MM.1S (cell line): ENCODE results near the gene NLK.

ENCODE experiments used
- DNase-seq: peaks from one replicate; pipeline ENCODE4 v3.0.0-alpha.2; 2015
- H2AFZ ChIP-seq: fragments of 300-600 bp; sonication (generic); 2 replicates; pipeline ENCODE4 v1.6.0; 2016; ENCODE audit warnings: antibody characterized with exemption, low read length
- H3F3A ChIP-seq: fragments of 300-600 bp; sonication (generic); 2 replicates; pipeline ENCODE4 v1.6.1; 2016; ENCODE audit warnings: mild to moderate bottlenecking, antibody characterized with exemption, low read length, moderate library complexity, mixed read lengths; ENCODE audit not compliant: insufficient read depth
- H3K27ac ChIP-seq: fragments of 300-600 bp; sonication (generic); 2 replicates; pipeline ENCODE4 v1.5.1; 2016; ENCODE audit warnings: mild to moderate bottlenecking, low read length
- H3K27me3 ChIP-seq: fragments of 300-600 bp; sonication (generic); replicated peaks from 2 replicates; pipeline ENCODE4 v1.6.0; 2016; ENCODE audit warnings: low read length; ENCODE audit not compliant: insufficient read depth
- H3K36me3 ChIP-seq: fragments of 300-600 bp; sonication (generic); replicated peaks from 2 replicates; pipeline ENCODE4 v1.6.1; 2016; ENCODE audit warnings: mild to moderate bottlenecking, low read length, mixed read lengths; ENCODE audit not compliant: insufficient read depth
- H3K4me1 ChIP-seq: fragments of 300-600 bp; sonication (generic); 2 replicates; pipeline ENCODE4 v1.6.1; 2016; ENCODE audit warnings: low read length, mixed read lengths
- H3K4me2 ChIP-seq: fragments of 300-600 bp; sonication (generic); 2 replicates; pipeline ENCODE4 v1.6.0; 2016; ENCODE audit warnings: low read depth, low read length
- H3K4me3 ChIP-seq: fragments of 300-600 bp; sonication (generic); 2 replicates; pipeline ENCODE4 v1.5.1; 2016; ENCODE audit warnings: low read length, mixed read lengths
- H3K79me2 ChIP-seq: fragments of 300-600 bp; sonication (generic); 2 replicates; pipeline ENCODE4 v1.6.1; 2016; ENCODE audit warnings: mixed run types, low read length, mixed read lengths
- H3K9ac ChIP-seq: fragments of 300-600 bp; sonication (generic); 2 replicates; pipeline ENCODE4 v1.6.1; 2016; ENCODE audit warnings: low read length, mixed read lengths
- H3K9me2 ChIP-seq: fragments of 300-600 bp; sonication (generic); replicated peaks from 2 replicates; pipeline ENCODE4 v1.6.1; 2016; ENCODE audit warnings: mild to moderate bottlenecking, low read length, mixed read lengths; ENCODE audit not compliant: insufficient read depth
- H3K9me3 ChIP-seq: fragments of 300-600 bp; sonication (generic); replicated peaks from 2 replicates; pipeline ENCODE4 v1.6.1; 2016; ENCODE audit warnings: mild to moderate bottlenecking, low read length, mixed read lengths; ENCODE audit not compliant: insufficient read depth
- H4K20me1 ChIP-seq: fragments of 300-600 bp; sonication (generic); 2 replicates; pipeline ENCODE4 v1.6.1; 2016; ENCODE audit warnings: mild to moderate bottlenecking, low read length, moderate library complexity, mixed read lengths; ENCODE audit not compliant: insufficient read depth
- EZH2 ChIP-seq: fragments of 300-600 bp; sonication (generic); optimal IDR thresholded peaks from 2 replicates; pipeline ENCODE3; 2017; ENCODE audit warnings: low read depth, mild to moderate bottlenecking, antibody characterized with exemption, low read length, mixed read lengths
- EZH2phosphoT487 ChIP-seq: fragments of 300-600 bp; sonication (generic); IDR thresholded peaks from 2 replicates; pipeline ENCODE4 v1.6.1; 2018; ENCODE audit warnings: antibody characterized with exemption, low read length
- TF ChIP-seq, protein P1 (sequence below): fragments of 300-600 bp; sonication (generic); IDR thresholded peaks from 2 replicates; pipeline ENCODE4 v1.5.1; 2016; ENCODE audit warnings: antibody characterized with exemption, low read length, mixed read lengths

Gene NLK

DNA sequence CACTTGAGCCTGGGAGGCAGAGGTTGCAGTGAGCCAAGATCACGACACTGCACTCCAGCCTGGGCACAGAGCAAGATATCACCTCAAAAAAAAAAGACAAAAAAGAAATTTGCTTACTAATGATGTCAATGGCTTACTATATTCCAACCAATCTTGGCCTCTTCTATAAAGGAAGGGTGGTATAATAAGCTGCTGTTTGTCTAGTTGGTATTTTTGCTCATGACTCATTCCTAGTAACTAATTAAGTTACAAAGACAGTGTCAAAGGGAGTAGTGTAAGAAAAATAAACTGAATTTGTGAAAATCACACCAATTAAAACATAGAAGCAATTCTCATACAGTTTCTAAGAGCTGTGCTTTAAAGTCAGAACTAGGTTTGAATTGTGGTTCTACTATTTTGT lies 82.5 kb downstream of the NLK start:
- Histone ChIP-seq H3K27me3 (no peaks in the 10 kb centered on the region), H4K20me1 (no peaks in the 10 kb centered on the region), H3F3A (no peaks in the 10 kb centered on the region), H3K27ac (no peak overlapping the region), H3K36me3 (no peaks in the 10 kb centered on the region), H3K9me3 (no peaks in the 10 kb centered on the region), H3K4me3 (no peak overlapping the region), H3K9ac (no peak overlapping the region), H3K4me1 (no peaks in the 10 kb centered on the region), H3K4me2 (no peak overlapping the region), H3K9me2 (no peaks in the 10 kb centered on the region), H3K79me2 (no peaks in the 10 kb centered on the region), H2AFZ (no peak overlapping the region)
- TF ChIP-seq, protein P1, sequence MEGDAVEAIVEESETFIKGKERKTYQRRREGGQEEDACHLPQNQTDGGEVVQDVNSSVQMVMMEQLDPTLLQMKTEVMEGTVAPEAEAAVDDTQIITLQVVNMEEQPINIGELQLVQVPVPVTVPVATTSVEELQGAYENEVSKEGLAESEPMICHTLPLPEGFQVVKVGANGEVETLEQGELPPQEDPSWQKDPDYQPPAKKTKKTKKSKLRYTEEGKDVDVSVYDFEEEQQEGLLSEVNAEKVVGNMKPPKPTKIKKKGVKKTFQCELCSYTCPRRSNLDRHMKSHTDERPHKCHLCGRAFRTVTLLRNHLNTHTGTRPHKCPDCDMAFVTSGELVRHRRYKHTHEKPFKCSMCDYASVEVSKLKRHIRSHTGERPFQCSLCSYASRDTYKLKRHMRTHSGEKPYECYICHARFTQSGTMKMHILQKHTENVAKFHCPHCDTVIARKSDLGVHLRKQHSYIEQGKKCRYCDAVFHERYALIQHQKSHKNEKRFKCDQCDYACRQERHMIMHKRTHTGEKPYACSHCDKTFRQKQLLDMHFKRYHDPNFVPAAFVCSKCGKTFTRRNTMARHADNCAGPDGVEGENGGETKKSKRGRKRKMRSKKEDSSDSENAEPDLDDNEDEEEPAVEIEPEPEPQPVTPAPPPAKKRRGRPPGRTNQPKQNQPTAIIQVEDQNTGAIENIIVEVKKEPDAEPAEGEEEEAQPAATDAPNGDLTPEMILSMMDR = no peak
- TF ChIP-seq EZH2phosphoT487 = no peak
- no peak for TF ChIP-seq EZH2
- DNase-seq = no peak

DNA sequence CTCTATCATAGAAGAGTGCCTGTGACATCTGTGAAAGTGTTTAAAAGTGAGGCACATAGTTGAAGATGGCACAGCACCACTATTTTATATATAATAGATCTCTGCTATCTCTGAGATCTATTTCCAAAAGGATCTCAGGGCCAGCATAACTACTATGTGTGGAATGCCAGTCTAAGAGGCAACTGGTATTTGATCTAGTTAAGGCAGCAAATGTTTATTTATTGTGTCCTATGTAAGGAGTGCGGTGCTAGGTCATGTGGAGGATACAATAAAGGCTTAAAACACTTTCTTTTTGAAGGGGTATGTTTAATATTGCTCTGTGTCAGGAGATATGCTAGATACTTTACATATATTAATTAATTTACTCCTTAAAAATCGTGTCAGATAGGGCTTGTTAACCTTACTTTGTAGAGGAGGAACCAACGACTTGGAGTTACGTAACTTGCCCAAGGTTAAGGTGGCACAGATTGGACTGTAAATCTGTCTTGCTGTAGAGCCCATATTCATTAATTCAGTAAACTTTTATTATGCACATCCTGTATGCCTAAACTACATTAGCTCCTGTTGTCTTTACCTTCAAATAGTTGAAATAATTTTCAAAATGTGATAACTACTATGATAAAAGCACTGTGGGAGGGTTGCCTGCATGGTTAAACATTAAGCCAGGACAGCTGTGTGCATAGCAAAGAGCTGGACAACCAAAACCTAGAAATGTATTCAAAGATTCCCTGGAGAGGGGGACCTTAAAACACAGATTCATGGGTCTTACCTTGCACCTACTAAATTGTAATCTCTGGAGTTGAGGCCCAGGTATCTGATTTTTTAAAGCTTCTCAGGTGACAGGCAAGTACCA lies 83.3 kb downstream of the NLK start:
- Histone ChIP-seq H3K36me3 (no peaks in the 10 kb centered on the region), H3K4me1 (no peaks in the 10 kb centered on the region), H3K9me2 (no peaks in the 10 kb centered on the region), H3K9ac (no peak overlapping the region), H2AFZ (no peak overlapping the region), H3K27ac (no peak overlapping the region), H3F3A (no peaks in the 10 kb centered on the region), H3K4me3 (no peak overlapping the region), H3K4me2 (no peak overlapping the region), H3K9me3 (no peaks in the 10 kb centered on the region), H4K20me1 (no peaks in the 10 kb centered on the region), H3K79me2 (no peaks in the 10 kb centered on the region), H3K27me3 (no peaks in the 10 kb centered on the region)
- DNase-seq = no peak
- TF ChIP-seq EZH2 (no peak), EZH2phosphoT487 (no peak)
- TF ChIP-seq, protein P1 = no peak

DNA sequence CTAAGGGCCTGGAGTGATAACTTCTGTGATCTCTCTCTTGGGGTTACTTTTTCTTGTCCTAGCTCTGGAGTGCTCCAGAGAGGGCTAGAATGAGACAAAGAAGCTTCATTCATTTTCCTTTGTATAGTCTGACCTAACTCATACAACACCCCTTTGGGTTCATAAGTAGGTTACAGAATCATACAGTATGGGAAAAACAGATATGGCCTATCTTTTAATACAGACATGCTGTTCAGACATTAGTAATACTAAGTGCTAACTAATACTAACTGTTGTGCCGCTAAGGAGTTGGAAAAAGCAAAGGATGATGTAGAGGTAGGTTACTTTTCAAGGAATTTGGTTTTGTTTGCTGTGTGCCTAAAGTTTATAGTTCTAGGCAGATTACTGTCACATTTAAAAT lies 84.7 kb downstream of the NLK start:
- TF ChIP-seq EZH2 = no peak
- TF ChIP-seq EZH2phosphoT487 = no peak
- TF ChIP-seq, protein P1 = no peak
- no peaks in the 10 kb centered on the region for H3F3A ChIP-seq
- no peak overlapping the region for H3K4me3 ChIP-seq
- H3K9ac ChIP-seq = no peak overlapping the region
- H3K9me2 ChIP-seq = no peaks in the 10 kb centered on the region
- no peak overlapping the region for H3K27ac ChIP-seq
- no peaks in the 10 kb centered on the region for H3K4me1 ChIP-seq
- no peaks in the 10 kb centered on the region for H4K20me1 ChIP-seq
- no peaks in the 10 kb centered on the region for H3K27me3 ChIP-seq
- no peak for DNase-seq
- H3K79me2 ChIP-seq = no peaks in the 10 kb centered on the region
- H3K9me3 ChIP-seq = no peaks in the 10 kb centered on the region
- H3K36me3 ChIP-seq = no peaks in the 10 kb centered on the region
- H2AFZ ChIP-seq = no peak overlapping the region
- H3K4me2 ChIP-seq = no peak overlapping the region
